GM18498 (cell line): ENCODE data around the gene ATP2B3.

ENCODE experiments used
- ATAC-seq: cut with Tn5 transposase; IDR thresholded peaks from one replicate; pipeline ENCODE4 v1.9.1; 2021; ENCODE audit warnings: mild to moderate bottlenecking, moderate library complexity; ENCODE audit not compliant: unreplicated experiment

Gene ATP2B3

DNA sequence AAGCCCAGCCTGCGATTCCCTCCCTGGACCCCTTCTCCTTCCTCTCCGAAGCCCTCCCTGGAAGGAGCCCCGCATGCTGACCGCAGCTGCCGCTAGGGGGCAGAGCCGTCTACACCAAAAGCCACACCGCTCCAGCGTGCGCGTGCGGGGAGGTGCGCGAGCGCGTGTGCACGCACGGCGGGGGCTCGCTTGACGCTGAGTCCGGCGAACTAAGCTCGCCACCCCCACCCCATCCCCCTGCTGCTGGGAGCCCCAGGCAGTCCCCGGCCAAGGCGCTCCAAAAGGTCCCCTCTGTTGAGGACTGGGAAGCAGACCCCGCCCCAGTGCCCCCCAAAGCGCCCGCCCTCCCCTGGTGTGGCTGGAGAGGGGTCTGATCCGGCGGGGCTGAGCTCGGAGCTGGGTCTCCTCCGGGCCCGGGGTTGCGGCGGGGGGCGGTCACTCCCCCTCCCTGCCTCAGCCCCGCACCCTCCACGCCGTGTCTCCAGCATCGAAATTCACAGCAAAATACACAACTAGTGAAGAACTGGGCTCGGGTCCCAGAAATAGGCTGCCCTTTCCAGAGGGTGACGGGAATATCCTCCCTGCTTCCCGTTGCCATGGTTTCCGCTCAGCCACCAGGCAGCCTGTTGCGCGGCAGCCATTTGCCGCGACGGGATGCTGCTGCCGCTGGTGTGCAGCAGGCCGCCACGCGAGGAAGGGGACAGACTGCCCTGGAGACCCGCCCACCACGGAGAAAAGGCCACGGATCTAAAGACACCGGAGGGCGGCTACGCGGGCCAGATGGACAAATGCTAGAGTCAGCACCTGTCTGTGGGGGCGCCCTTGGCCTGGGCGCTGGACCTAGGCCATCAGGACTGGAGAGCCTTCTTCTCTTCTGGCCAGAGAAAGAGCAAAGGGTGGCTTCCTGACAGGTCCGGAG is 92.7 kb downstream of the ATP2B3 start:
- no peak for ATAC-seq

DNA sequence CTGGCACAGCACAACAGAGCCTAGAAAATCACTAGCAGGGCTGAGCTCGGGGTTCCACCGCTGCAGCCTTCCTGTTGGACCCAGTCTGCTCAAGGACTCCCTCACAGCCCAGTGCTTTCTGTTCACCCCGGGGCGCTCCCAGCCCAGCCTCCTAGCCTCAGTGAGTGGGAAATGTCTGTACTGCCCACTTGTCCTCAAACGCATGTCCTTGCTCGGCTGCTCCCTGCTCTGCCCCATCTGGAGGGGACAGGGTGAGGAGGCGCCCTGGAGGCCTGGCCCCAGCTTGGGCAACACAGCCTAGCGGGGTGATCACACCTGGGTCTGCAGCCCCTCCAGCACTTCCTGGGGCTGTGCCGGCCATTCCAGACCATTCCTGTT is 93.4 kb downstream of the ATP2B3 start:
- no peak for ATAC-seq

DNA sequence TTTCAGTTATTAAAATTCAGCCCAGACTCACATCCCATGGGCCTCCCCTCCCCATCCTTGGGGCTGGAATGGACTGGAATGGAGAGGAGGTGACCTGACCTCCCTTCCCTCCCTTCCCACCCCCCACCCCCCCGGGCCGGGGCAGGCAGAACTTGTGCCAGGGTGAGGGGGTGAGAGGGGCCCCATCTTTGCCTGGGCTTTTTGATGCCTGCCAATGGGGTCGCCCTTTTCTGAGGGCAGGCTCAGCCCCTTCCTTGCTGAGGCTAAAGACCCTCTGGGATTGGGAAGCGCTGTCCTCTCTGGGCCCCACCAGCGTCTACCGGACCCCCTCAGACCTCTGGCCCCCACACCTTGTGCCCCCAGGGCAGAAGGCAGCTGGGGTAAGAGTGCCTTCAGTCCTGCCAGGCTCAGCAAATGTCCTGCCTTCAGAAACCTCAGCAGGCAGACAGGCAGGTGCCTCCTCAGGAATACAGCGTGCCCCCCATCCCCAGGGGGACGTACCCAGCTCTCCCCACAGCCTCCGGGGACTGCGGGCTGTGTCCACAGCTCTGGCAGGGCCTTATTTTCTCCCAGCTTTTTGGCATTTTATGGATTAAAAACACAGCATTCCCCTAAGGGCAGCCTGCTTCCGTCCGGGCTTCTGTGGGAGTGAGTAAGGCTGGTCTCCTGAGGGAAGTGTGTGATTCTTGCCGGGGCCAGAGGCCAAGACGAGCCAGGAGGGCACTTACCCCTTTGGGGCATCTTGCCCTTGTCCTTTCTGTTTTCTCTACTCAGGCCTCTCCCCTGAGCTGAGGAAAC is 94.1 kb downstream of the ATP2B3 start:
- ATAC-seq: no peak

DNA sequence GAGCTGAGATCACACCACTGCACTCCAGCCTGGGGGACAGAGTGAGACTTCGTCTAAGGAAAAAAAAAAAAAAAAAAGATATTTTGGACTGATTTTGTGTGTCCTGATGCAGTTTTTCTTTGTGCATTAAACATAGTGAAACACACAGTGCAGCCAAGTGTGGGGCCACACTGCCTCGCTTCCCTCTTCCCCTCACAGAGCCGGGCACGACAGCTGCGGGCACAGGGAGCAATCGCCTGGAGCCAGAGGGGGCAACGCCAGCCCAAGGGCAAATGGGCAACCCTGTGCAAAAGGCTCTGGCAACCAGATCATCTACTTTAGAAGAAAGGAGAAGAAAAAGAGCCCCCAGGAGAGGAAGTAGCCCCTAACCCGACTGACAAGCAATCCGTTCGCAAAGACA is 95.0 kb downstream of the ATP2B3 start:
- ATAC-seq: no peak

DNA sequence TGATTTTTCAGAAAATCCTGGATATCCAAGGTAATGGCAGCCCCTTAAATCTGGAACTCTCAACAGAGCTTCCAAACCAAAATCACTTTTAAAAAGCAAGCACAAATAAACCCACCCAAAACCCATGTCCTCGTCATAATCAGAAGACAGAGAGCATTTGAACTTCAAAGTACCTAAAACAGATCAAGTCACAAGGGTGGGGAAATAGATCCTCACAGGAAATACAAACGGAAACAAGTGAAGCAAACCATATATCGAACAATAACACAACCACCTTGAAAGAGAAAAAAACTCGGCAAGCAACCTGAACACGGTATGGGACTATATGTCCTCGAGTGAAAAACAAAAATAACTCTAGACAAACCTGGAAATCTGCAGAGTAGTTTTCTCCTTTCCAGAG is 97.4 kb downstream of the ATP2B3 start:
- no peak for ATAC-seq

DNA sequence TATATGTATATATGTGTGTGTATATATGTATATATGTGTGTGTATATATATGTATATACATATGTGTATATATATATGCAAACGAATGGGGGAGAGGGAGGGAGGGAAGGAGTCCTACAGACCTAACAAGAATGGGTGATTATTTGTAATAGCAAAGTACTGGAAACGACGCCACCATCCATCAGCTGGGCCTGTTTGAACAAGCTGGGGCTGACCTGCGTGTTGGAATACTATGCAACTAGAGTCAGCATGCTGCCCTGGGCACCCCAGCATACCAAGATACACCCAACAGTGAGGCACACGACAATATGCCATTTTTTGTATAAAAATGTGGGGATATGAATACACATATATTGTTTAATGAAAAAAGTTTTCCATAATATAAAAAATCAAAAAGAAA is 103.1 kb downstream of the ATP2B3 start:
- no peak for ATAC-seq

DNA sequence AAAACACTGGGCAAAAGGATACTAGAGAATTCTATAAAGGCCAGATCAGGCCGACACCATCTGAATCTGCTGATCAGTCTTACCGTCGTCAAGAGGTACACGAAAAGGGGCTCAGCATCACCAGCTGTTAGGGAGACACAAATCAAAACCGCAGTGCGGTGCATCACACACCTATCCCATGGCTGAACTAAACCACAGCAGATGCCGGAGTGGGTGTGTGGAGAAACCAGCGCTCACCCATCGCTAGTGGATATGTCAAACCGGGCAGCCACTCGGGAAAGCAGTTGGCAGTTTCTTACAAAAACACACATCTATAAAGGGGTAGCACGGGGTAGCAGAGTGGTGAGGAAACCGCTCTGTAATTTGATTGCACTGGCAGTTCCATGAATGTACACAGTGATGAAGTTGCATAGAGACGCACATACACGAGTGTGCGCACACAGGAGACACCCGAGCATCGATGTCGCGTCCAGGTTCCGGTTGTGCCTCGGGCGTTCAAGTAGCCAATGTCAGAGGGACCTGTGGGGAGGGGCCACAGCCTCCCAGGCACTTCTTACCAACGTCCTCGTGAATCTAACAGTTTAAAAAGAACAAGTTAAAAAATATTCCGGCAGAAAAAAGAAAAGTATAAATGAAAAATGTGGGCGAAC is 104.6 kb downstream of the ATP2B3 start:
- no peak for ATAC-seq

DNA sequence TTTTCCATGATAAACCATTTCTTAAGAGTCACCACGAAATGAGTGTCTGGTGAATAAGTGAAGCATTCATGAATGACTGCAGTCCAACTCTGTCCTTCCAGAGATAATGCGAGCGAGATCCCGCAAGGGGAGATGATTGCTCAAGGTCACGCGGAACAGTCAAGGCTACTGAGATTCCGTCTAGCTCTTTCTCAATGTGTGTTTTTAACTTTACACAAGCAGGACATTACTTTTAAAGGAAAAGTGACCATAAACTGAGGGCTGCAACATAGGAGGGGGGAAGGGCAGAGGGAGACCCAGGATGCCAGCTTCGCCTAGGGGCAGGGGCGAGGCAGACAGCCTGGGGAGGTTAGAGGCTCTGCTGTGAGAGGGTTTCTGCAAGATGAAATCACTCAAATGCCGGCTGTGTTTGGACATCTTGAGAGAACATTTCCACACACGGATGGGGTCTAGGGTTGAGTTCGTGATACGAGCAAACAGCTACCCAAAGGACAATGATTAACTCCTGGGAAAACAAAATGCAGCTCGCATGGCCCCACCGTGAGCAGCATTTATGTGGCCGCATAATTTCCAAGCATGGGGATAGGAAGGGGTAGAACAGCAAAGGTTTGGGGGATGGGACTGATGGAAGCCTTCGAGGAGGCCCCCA is 105.3 kb downstream of the ATP2B3 start:
- ATAC-seq: no peak

DNA sequence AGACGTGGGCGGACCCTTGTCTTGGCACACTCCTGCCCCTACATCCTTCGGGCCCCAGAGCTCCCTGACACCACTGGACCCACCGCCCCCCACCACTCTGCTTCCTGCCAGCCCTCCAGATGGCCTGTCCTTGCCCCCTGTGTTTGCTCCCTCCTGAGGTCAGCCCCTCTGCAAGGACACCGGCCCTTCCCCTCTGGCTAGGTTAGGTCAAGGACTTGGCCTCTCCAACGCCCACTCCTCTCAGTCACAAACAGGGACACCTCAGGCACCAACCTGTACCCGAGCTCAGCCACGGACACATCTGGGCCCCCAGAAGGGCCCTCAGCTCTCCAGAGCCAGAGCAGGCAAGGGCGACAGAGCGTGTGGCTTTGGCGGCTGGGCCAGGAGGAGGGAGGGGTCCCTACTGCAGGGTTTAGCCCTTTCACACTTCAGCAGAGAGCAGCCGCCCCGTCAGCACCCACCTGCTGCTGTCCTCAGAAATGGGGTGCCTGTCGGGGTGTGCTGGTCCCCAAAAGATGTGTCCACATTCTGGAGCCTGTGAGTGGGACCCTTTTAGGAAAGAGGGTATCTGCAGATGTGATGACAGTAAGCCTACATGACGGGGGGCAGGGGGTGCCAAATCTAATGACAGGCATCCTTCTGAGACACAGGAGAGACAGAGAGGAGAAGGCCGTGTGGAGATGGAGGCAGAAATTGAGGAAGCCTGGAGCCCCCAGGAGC is 106.0 kb downstream of the ATP2B3 start:
- ATAC-seq: no peak

DNA sequence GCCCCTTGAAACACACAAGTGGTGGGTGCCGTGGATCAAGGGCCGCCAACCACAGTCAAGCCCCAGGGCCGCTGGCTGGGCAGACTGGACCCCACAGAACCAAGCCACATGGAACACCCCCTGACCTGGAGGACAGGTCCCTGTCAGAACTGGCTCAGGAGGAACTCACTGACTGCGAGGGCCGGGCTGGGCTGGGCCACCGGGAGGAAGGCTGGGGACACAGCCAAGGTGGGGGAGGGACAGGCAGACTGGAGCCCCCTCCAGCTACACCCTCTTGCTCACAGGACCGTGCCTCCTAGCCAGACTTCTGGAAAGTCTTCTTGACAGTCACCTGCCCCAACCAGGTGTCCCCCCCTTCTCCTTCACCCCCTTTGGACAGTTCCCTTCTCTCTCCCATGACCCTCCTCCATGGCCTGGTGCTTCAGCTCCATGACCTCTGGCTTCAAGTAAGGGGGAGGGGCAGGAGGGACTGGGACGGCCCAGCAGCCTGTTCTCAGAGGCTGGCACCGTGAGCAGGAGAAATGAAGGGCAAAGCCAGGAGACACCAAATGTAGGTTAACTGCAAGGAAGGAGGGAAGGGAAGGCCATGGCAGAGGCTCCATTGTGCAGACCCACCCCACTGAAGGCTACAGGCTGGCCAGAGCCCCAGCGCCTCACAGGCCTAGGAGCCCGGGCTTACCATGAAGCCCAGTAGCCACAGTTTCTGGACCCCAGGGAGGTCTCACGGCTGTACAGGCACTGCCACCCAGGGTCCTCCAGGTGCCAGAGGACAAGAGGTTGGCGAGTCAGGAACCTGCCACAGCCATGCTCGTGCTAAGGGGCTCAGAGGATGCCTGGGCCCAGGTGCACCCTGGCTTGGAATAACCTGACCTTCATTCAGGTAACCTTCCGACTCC is 107.0 kb downstream of the ATP2B3 start:
- ATAC-seq: no peak

DNA sequence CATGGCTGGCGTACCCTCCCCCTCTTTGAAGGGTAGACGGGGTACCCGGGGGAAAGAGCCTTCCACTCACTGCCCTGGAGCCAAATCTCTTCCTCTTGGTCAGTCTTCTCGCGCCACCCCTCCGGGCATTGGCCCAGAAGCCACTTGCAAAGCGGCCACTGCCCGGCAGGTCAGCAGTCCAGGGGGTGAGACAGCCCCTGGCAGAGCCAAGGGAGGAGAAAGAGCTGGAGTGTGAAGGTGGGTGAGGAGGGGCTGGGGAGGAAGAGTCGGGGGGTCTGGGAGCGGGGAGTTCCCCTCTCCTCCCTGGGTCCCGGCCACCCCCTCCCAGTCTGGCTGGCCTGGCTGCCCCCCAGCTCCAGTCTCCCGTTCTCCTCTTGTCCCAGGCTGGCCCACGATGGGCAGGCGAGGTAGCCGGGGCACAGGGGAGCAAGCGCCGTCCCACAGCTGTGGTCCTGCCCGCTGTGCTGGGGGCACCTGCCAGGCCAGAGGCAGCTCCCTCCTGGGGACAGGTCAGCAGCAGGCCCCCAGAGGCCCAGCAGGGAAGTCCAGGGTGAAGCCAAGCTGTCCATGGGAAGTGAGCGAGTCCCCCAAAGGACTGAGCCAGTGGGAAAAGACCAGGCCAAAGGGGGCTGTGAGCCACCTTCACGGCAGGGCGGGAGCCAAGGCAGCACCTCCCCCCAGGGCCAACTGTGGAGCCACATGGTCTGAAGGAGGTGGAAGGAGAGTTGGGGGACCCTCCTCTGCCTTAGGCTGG is 108.0 kb downstream of the ATP2B3 start:
- no peak for ATAC-seq

DNA sequence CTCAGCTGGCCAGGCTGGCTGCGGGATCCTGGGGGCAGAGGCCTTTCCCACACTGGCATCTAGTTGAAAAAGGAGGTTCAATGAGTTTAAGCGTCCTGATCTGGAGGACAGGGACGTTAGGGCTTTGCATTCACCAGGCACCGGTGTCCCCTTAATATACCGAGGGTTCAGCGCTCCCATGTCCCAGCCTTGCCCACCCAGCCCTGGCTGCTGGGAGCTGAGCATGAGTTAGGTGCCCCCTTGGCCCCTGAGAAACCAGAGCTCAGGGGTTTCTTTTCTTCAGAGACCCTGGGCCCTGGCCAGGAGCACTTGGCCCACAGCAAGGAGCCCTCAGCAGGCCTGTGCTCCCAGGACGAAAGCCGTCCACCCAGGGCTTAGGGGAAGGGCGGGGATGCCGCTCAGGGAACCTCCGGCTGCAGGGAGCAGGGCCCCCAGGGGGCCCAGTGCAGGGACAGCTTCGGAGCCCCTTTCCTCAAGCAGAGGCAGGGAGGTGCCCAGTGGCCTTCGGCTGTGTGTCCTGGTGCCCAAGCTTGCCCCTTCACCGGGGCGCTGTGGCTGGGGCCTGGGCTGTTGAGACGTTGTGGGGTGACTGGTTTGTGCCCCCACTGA is 108.7 kb downstream of the ATP2B3 start:
- ATAC-seq: no peak

DNA sequence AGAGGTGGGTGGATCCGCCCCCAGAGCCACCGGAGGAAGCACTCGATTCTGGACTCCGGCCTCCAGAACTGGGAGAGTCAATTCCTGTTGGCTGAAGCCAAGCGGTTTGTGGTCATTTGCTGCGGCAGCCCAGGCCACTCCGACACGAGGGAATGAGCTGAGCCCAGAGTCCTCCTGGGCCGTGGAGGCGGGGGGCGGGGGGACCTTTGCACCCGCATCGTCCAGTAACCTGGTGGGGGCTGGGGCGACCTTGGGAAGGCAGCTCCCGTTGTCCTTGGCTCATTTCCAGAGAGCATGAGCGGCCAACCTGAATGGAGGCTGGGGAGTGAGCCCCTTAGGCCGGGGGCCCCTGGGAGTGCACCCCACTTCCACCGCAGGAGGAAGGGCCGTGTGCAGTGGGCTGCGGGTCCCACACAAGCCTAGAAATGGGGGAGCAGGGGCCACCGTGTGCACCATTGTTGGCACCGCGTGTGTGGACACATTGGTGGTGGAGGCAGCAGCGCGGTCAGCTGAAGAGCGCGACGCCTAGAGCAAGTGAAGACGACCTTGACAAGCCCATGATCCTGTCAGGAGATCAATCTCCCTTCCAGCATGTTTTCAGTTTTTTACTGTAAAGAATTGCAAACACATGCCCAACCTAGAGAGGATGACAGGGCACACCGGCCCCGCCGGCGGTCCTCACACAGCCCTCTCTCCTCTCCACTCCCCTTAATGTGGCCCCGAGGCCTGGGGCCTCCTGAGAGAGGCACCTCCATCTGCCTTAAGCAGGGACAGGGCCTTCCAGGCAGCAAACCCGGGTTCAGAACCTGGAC is 109.6 kb downstream of the ATP2B3 start:
- no peak for ATAC-seq

DNA sequence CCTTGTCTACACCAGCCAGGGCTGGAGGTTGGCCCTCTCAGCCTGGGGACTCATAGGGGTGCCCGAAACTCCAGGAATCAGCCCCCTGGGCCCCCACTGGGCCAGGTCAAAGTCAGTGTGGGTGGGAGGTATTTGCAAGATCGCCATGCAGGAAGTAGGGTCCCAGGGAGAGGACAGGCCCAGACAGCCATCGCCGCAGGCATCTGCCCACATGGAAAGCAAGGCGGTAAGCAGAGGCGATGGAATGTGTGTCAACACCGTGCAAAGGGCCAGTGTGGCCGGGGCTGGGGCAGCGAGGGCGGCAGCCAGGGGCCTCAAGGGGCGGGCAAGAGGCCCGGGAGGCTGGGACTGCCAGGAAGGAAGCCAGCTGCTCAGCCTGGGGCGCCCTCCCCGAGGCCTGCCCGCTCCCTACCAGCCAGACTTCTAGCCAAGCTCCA is 110.3 kb downstream of the ATP2B3 start:
- ATAC-seq: no peak

DNA sequence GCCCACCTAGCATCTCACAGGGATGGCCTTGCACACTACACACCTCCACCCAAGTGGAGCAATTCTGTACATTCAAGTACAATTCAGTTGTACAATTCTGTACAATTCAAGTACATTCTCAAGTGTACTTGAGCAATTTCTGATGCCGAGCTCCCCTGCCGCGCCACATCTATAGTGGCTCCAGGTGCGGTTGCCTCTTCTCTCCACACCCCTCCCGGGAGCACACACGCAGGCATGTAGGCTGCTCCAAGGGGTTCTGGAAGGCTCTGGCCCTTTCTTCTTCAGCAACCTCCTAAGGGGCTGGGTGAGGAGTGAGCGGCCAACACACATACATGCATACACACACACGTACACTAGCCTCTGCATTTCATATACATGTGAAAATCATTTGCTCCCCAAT is 110.7 kb downstream of the ATP2B3 start:
- ATAC-seq: no peak

DNA sequence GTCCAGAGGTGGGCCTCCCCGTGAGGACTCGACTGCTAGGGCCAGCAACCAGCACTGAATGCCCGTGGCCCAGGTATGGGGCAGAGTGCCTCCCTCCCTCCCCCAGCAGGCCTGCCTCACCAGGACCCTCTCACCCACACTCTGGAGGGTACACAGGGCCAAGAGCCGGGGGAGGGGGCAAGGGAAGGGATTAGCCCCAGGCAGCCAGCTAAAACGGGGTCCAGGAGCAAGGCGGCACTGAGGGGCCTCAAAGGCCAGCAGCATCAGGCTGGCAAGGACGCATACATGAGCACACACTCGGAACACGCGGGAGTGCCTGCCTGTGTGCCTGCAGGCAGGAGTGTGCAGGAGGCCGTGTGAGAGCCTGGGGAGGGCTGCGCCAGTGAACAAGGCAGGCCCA is 111.2 kb downstream of the ATP2B3 start:
- ATAC-seq: no peak

DNA sequence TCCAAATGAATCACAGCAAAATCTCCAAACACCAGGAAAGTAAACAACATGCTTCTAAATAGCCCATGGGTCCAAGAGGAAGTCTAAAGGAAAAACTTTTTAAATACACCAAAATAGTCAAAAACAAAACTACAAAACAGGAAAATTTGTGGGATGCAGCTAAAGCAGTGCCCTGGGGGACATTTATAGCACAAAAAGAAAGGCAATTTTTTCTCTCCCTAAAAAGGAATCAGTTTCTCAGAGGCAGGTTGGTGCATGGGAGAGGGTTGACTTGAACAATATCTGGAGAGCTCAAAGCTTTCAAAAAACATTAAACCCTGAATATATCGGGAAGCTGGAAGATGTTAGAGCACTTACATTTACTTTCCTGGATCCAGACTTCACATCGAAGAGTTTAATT is 113.9 kb downstream of the ATP2B3 start:
- ATAC-seq: no peak
